ENCODE data around the gene COX7A1. TPM values are rescaled to one million over a fixed set of nuclear protein-coding genes. Genes with fewer than 3 reads are reported as not detected.

Gene COX7A1
- total RNA-seq, 4 donors from 2014 or later: 165 to 421 (median 223) TPM

DNA sequence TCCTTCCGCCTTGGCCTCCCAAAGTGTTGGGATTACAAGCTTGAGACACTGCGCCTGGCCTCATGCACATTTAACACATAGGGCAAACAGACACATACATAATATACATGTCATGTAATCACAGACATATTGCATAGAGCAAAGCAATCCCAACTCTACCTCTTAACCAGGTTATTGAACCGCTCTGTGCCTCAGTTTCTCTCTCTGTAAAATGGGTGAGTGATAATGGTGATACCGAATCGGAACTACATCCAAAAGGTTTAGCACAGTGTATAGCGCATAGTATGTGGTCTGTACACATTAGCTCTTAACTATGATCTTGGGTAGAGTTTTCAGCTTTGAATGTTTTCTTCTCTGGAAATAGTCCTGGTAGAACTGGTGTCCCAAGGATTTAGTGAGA is 7.6 kb downstream of the COX7A1 start:
- H3K4me1 ChIP-seq: peaks cover 8% of the 10 kb centered on the region in 2 donors
- H3K36me3 ChIP-seq: peaks cover 6 to 73% of the 10 kb centered on the region in 2 donors
- no peaks in the 10 kb centered on the region for H3K27me3 ChIP-seq
- DNase-seq (no peak), ATAC-seq (no peak)
- in situ Hi-C loops (cut with MboI; ENCODE audit: low sequenced_read_pairs in 4 of 4): loop anchor here in 1 of 4 donors (25.0 kb wide), 1 partner anchor 382 kb away; the partner anchor contains the start of genes HSPB6 and PROSER3
- H3K27ac ChIP-seq: no peak overlapping the region
- TF ChIP-seq POLR2A (IDR thresholded peaks at IDR 0.05): no peak
- TF ChIP-seq, protein P1, sequence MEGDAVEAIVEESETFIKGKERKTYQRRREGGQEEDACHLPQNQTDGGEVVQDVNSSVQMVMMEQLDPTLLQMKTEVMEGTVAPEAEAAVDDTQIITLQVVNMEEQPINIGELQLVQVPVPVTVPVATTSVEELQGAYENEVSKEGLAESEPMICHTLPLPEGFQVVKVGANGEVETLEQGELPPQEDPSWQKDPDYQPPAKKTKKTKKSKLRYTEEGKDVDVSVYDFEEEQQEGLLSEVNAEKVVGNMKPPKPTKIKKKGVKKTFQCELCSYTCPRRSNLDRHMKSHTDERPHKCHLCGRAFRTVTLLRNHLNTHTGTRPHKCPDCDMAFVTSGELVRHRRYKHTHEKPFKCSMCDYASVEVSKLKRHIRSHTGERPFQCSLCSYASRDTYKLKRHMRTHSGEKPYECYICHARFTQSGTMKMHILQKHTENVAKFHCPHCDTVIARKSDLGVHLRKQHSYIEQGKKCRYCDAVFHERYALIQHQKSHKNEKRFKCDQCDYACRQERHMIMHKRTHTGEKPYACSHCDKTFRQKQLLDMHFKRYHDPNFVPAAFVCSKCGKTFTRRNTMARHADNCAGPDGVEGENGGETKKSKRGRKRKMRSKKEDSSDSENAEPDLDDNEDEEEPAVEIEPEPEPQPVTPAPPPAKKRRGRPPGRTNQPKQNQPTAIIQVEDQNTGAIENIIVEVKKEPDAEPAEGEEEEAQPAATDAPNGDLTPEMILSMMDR (IDR thresholded peaks at IDR 0.05 in 4 of 5, conservative IDR thresholded peaks at IDR 0.05 in 1 of 5): no peak
- H3K4me3 ChIP-seq: no peak overlapping the region
- H3K9me3 ChIP-seq: no peaks in the 10 kb centered on the region
- intact Hi-C loops (cut with DNase I; ENCODE audit: low total_unique reads): no loop called here

DNA sequence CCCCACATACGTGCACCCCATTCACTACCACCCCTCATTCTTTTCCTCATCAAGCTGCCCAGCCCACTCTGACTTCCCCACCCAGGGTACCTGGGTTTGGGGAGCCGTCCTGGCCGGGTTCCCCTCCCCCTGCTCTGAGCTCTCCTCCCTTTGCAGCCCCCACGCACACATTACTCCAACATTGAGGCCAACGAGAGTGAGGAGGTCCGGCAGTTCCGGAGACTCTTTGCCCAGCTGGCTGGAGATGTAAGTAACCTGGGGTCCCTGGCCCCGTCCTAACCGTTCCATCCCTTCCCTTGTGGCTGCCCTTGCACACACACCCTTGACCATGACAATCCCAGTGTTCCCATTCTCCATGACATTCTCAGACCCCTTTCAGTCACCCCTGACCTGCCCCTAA is 9.8 kb downstream of the COX7A1 start:
- in situ Hi-C loops (cut with MboI; ENCODE audit: low sequenced_read_pairs in 4 of 4): loop anchor here in 1 of 4 donors (25.0 kb wide), 1 partner anchor 380 kb away; the partner anchor contains the start of genes HSPB6 and PROSER3
- Histone ChIP-seq H3K4me1 (peaks cover 12% of the 10 kb centered on the region in 2 donors), H3K27me3 (no peaks in the 10 kb centered on the region), H3K27ac (peak overlapping the region in 2 of 4 donors; percentile 98 to 99), H3K36me3 (peaks cover 6 to 52% of the 10 kb centered on the region in 2 donors), H3K9me3 (no peaks in the 10 kb centered on the region), H3K4me3 (no peak overlapping the region)
- intact Hi-C loops (cut with DNase I; ENCODE audit: low total_unique reads): no loop called here
- DNase-seq (no peak), ATAC-seq (no peak)
- no peak for TF ChIP-seq POLR2A (IDR thresholded peaks at IDR 0.05)
- TF ChIP-seq, protein P1 (IDR thresholded peaks at IDR 0.05 in 4 of 5, conservative IDR thresholded peaks at IDR 0.05 in 1 of 5): no peak

DNA sequence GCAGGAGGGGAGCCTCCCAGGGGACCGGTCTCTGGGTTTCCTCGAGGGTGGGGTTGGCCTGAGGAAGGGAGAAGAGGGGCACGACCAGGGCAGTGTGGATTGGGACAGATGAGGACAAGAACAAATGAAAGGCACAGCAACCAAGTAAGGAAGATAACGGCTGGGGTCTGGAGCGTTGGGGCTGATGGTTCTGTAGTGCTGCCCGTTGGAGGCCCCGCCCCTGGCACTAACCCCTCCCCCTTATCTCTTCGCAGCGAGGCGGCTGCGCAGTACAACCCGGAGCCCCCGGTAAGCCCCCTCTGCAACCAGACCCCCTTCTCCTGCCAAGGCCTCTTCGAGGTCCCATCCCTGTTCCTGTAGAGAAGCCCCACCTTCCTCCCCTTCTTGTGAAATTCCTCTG is 10.2 kb downstream of the COX7A1 start:
- no peak for ATAC-seq
- intact Hi-C loops (cut with DNase I; ENCODE audit: low total_unique reads): no loop called here
- Histone ChIP-seq H3K36me3 (peaks cover 6 to 47% of the 10 kb centered on the region in 2 donors), H3K4me1 (peaks cover 12 to 16% of the 10 kb centered on the region in 2 donors), H3K27ac (peak overlapping the region; percentile 97 to 100 (median 98)), H3K27me3 (no peaks in the 10 kb centered on the region), H3K4me3 (no peak overlapping the region), H3K9me3 (no peaks in the 10 kb centered on the region)
- DNase-seq: no peak
- in situ Hi-C loops (cut with MboI; ENCODE audit: low sequenced_read_pairs in 4 of 4): loop anchor here in 1 of 4 donors (25.0 kb wide), 1 partner anchor 380 kb away; the partner anchor contains the start of genes HSPB6 and PROSER3
- TF ChIP-seq POLR2A (IDR thresholded peaks at IDR 0.05): no peak
- TF ChIP-seq, protein P1 (IDR thresholded peaks at IDR 0.05 in 4 of 5, conservative IDR thresholded peaks at IDR 0.05 in 1 of 5): no peak

DNA sequence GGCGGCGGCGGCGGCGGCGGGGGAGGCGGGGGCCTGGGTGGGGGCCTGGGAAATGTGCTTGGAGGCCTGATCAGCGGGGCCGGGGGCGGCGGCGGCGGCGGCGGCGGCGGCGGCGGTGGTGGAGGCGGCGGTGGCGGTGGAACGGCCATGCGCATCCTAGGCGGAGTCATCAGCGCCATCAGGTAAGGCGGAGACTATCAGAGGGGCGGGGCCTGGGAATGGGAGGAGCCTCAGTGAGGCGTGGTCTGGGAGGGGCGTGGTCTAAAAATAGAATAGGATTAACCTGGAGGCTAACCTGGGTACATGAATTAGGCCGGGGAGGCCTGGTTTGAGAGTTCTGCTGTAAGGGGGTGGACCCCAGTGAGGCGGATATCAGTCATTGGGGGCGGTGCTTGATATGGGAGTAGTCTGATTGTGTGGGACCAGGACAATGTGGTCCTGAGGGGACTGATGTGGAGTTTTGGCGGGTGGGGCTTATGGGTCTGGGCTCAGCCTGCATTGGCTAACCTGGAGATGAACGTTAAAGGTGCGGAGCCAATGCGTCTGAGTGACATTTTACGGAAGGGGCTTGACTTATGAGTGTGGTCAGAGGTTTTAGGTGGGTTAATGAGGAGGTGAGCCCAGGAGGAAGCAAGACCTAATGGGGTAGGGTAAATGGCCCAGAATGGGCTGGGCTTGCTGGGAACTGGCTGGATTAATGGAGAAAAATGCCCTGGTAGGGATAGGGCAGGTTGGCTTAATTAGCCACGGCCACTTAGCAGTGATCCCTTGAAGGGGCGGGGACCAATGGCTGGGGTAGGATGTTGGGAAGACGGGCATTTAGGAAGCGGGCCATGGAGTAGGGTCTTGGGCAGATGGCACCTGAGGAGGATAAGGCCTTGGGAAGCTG is 11.0 kb downstream of the COX7A1 start:
- H3K4me1 ChIP-seq: peaks cover 12 to 23% of the 10 kb centered on the region in 2 donors
- peak; percentile 73 to 81 for ATAC-seq
- H3K4me3 ChIP-seq: peak overlapping the region; percentile 90 to 97 (median 92)
- H3K27ac ChIP-seq: peak overlapping the region; percentile 97 to 100 (median 98)
- DNase-seq: peak; percentile 80 to 90
- H3K9me3 ChIP-seq: no peaks in the 10 kb centered on the region
- in situ Hi-C loops (cut with MboI; ENCODE audit: low sequenced_read_pairs in 4 of 4) (loop anchor here in 1 of 4 donors (25.0 kb wide), 1 partner anchor 379 kb away; the partner anchor contains the start of genes HSPB6 and PROSER3), intact Hi-C loops (cut with DNase I; ENCODE audit: low total_unique reads) (loop anchor here (2.0 kb wide), 1 partner anchor 26 kb away; the partner anchor contains the start of genes POLR2I and TBCB)
- TF ChIP-seq, protein P1 (IDR thresholded peaks at IDR 0.05 in 4 of 5, conservative IDR thresholded peaks at IDR 0.05 in 1 of 5): no peak
- peak; percentile 73 to 74 for TF ChIP-seq POLR2A (IDR thresholded peaks at IDR 0.05)
- peaks cover 6 to 40% of the 10 kb centered on the region in 2 donors for H3K36me3 ChIP-seq
- no peaks in the 10 kb centered on the region for H3K27me3 ChIP-seq
